ENCODE results near the gene DDHD1.

Gene DDHD1

GRCh38 chr14:53001787-53002378, 151.2 kb downstream of the DDHD1 start:
- DNase-seq (ENCODE audit: low read depth in 1 of 2, low spot score in 1 of 2), result no peak

GRCh38 chr14:52998376-52999015, 154.6 kb downstream of the DDHD1 start:
- no peak for DNase-seq (ENCODE audit: low read depth in 1 of 2, low spot score in 1 of 2)

GRCh38 chr14:52996493-52996892, 156.6 kb downstream of the DDHD1 start:
- no peak for DNase-seq (ENCODE audit: low read depth in 1 of 2, low spot score in 1 of 2)

- no peak for DNase-seq (ENCODE audit: low read depth in 1 of 2, low spot score in 1 of 2)
Measured at GRCh38 chr14:52995998-52996397, 157.1 kb downstream of the DDHD1 start.

- no peak for DNase-seq (ENCODE audit: low read depth in 1 of 2, low spot score in 1 of 2)
Measured at GRCh38 chr14:52992236-52992870, 160.8 kb downstream of the DDHD1 start.

- no peak for DNase-seq (ENCODE audit: low read depth in 1 of 2, low spot score in 1 of 2)
Measured at GRCh38 chr14:52988139-52988538, 165.0 kb downstream of the DDHD1 start.

- DNase-seq (ENCODE audit: low read depth in 1 of 2, low spot score in 1 of 2), result no peak
Measured at GRCh38 chr14:52987514-52987913, 165.6 kb downstream of the DDHD1 start.

- no peak for DNase-seq (ENCODE audit: low read depth in 1 of 2, low spot score in 1 of 2)
Measured at GRCh38 chr14:52987042-52987441, 166.1 kb downstream of the DDHD1 start.
